Measurements from ENCODE around the gene SLC35B2. TPM values are rescaled to one million over a fixed set of nuclear protein-coding genes. Genes with fewer than 3 reads are reported as not detected.

Gene SLC35B2
- total RNA-seq, 1 experiment from 2014 or later, result 28.9 TPM

GRCh38 chr6:44237813-44238433, 19.4 kb downstream of the SLC35B2 start (continued):
- TF ChIP-seq ZMAT4 (CRISPR knock-in tag; IDR thresholded peaks at IDR 0.05) (no peak; the same call in 1 of the 2 replicates), USF2 (CRISPR knock-in tag; IDR thresholded peaks at IDR 0.05) (no peak), ESRRA (CRISPR knock-in tag; IDR thresholded peaks at IDR 0.05; ENCODE audit: borderline replicate concordance) (no peak), NR1H2 (CRISPR knock-in tag; IDR thresholded peaks at IDR 0.05) (no peak)

- TF ChIP-seq ZNF232 (CRISPR knock-in tag; IDR thresholded peaks at IDR 0.05) (no peak), FOXP1 (CRISPR knock-in tag; IDR thresholded peaks at IDR 0.05; ENCODE audit: borderline replicate concordance) (0 out of 2 replicates have a peak, but pooled peaks have one; percentile 19), CREB1 (CRISPR knock-in tag; IDR thresholded peaks at IDR 0.05) (peak; percentile 28), ZBTB43 (CRISPR knock-in tag; IDR thresholded peaks at IDR 0.05) (no peak), ATF2 (CRISPR knock-in tag; IDR thresholded peaks at IDR 0.05; ENCODE audit: borderline replicate concordance, low read depth) (no peak), USF1 (CRISPR knock-in tag; IDR thresholded peaks at IDR 0.05) (peak; percentile 19; the same call in 1 of the 2 replicates), TCF7 (CRISPR knock-in tag; IDR thresholded peaks at IDR 0.05; ENCODE audit: low read depth) (no peak), SOX15 (CRISPR knock-in tag; IDR thresholded peaks at IDR 0.05) (no peak), ERG (CRISPR knock-in tag; IDR thresholded peaks at IDR 0.05) (no peak), KAT7 (CRISPR knock-in tag; IDR thresholded peaks at IDR 0.05; ENCODE audit: borderline replicate concordance) (no peak), ZNF671 (CRISPR knock-in tag; IDR thresholded peaks at IDR 0.05) (no peak), ZNF138 (CRISPR knock-in tag; conservative IDR thresholded peaks at IDR 0.05) (no peak), AFF4 (CRISPR knock-in tag; IDR thresholded peaks at IDR 0.05; ENCODE audit: borderline replicate concordance) (0 out of 2 replicates have a peak, but pooled peaks have one; percentile 24), MAX (CRISPR knock-in tag; IDR thresholded peaks at IDR 0.05) (peak; percentile 28; the same call in 1 of the 2 replicates), NFE2L1 (CRISPR knock-in tag; IDR thresholded peaks at IDR 0.05) (no peak)
- POLR2A ChIA-PET, result interaction anchor here (0.6 to 1.8 kb wide), 9 partner anchors 10 to 1889 kb away, joined by 3 to 21 read pairs (median 4); partner anchors contain the start of genes AARS2, HSP90AB1, SLC29A1 and VEGFA
- Mint-ChIP-seq H3K36me3 (peaks cover 22% of the 10 kb centered on the region), H3K27ac (peak overlapping the region; percentile 74; the same call in 1 of the 2 replicates), H3K27me3 (ENCODE audit: low read depth) (peaks cover 25% of the 10 kb centered on the region), H3K9me3 (no peaks in the 10 kb centered on the region), H3K4me3 (peak overlapping the region; percentile 78), H3K4me1 (peaks cover 46% of the 10 kb centered on the region)
- ATAC-seq (peak; percentile 67), DNase-seq (ENCODE audit: low spot score) (peak; percentile 68)
- CTCF ChIA-PET, result interaction anchor here (0.6 to 6.3 kb wide), 23 partner anchors 9 to 1488 kb away, joined by 3 to 174 read pairs (median 5); partner anchors contain the start of genes HSP90AB1, MYMX and SLC29A1
These were observed 20.1 kb downstream of the SLC35B2 start for GRCh38 chr6:44237021-44237812.
